ENCODE results near the gene NR3C1. TPM values are rescaled to one million over a fixed set of nuclear protein-coding genes. Genes with fewer than 3 reads are reported as not detected.

Gene NR3C1
- total and polyA plus RNA-seq, 2 of the 4 experiments (the other 2 are of a cell fraction): 13.7 to 77.4 TPM

DNA sequence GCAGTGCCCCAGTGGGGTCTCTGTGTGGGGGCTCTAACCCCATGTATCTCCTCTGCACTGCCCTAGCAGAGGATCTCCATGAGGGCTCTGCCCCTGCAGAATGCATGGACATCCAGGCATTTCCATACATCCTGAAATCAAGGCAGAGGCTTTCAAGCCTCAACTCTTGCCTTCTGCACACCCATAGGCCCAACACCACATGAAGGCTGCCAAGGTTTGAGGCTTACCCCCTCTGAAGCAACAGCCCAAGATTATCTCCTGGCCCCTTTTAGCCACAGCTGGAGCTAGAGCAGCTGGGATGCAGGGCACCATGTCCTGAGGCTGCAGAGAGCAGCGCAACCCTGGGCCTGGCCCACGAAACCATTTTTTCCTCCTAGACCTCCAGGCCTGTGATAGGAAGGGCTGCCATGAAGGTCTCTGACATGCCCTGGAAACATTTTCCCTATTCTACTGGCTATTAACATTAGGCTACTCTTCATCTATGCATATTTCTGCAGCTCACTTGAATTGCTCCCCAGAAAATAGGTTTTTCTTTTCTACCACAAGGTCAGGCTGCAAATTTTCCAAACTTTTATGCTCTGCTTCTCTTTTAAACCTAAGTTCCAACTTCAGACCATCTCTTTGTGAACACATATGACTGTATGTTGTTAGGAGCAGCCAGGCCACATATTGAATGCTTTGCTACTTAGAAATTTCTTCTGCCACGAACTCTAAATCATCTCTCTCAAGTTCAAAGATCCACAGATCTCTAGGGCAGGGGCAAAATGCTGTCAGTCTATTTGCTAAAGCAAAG lies 18.4 kb downstream of the NR3C1 start:
- in situ Hi-C loops (cut with MboI; ENCODE audit: low sequenced_read_pairs): no loop called here
- dilution Hi-C loops (cut with HindIII; ENCODE audit: low sequenced_read_pairs, unreplicated experiment): no loop called here

More for the DNA sequence above, 18.4 kb downstream of the NR3C1 start:
- Histone ChIP-seq H3K4me2 (ENCODE audit: low read depth, low read length) (no peak overlapping the region), H3K23ac (ENCODE audit: low read depth, low read length) (no peak overlapping the region), H3K4me3 (ENCODE audit: insufficient read depth, low read depth, low read length) (no peak overlapping the region), H3K36me3 (ENCODE audit: control insufficient read depth, insufficient read depth, low read length) (peaks cover 18% of the 10 kb centered on the region), H3K9me1 (ENCODE audit: insufficient read depth, low read length) (no peaks in the 10 kb centered on the region), H4K8ac (ENCODE audit: low read depth in 2 of 2, low read length in 2 of 2) (no peak overlapping the region), H3K9ac (ENCODE audit: low read depth, low read length) (no peak overlapping the region), H4K20me1 (ENCODE audit: insufficient read depth, low read length) (peaks cover 60% of the 10 kb centered on the region), H2BK15ac (ENCODE audit: low read depth, low read length) (no peak overlapping the region), H4K91ac (ENCODE audit: insufficient read depth, low read depth, low read length) (no peak overlapping the region), H2AK9ac (replicated peaks; ENCODE audit: low read depth, low read length, poor library complexity) (no peak overlapping the region), H3K56ac (ENCODE audit: extremely low read depth, insufficient read depth, low read length) (no peak overlapping the region), H3K27me3 (ENCODE audit: control insufficient read depth, insufficient read depth, low read length) (no peaks in the 10 kb centered on the region), H4K5ac (ENCODE audit: low read depth, low read length) (no peak overlapping the region), H2BK5ac (ENCODE audit: low read depth, low read length, poor library complexity, severe bottlenecking) (no peak overlapping the region), H3K27ac (ENCODE audit: insufficient read depth, low read length) (no peak overlapping the region), H2BK120ac (ENCODE audit: low read depth, low read length) (no peak overlapping the region), H2AK5ac (ENCODE audit: low read depth, low read length) (no peak overlapping the region), H2AFZ (replicated peaks; ENCODE audit: low read length, poor library complexity) (no peak overlapping the region), H2BK20ac (ENCODE audit: low read depth, low read length) (no peak overlapping the region), H3K4me1 (ENCODE audit: control insufficient read depth, insufficient read depth, low read length) (peaks cover 4% of the 10 kb centered on the region), H3K9me3 (ENCODE audit: control insufficient read depth, insufficient read depth, low read length) (peaks cover 7% of the 10 kb centered on the region; the same call in 1 of the 2 replicates), H3K14ac (replicated peaks; ENCODE audit: low read depth, low read length) (no peak overlapping the region), H3K18ac (ENCODE audit: low read depth, low read length) (no peak overlapping the region), H3K4ac (ENCODE audit: low read depth, low read length) (no peak overlapping the region), H3K79me1 (ENCODE audit: low read depth in 1 of 2, low read length in 2 of 2) (peaks cover 11 to 66% of the 10 kb centered on the region in 2 experiments; a peak in 3 of 4 replicates)
- ChIA-PET POLR2A (ENCODE audit: unreplicated experiment) (no interaction called here), CTCF (no interaction called here)
- DNase-seq: no peak
- no peak for ATAC-seq (ENCODE audit: low read depth)
- BruUV-seq (replicated peaks): no TSS peak
- no peak for TF ChIP-seq RFX5 (IDR thresholded peaks at IDR 0.05; ENCODE audit: low read depth, low read length)
- TF ChIP-seq SMC3 (IDR thresholded peaks at IDR 0.05; ENCODE audit: low read depth, low read length): no peak
- TF ChIP-seq RCOR1 (IDR thresholded peaks at IDR 0.05; ENCODE audit: insufficient replicate concordance, low read length): no peak
- no peak for TF ChIP-seq RAD21 (IDR thresholded peaks at IDR 0.05; ENCODE audit: low read length)
- no peak for TF ChIP-seq MAFK (IDR thresholded peaks at IDR 0.05; ENCODE audit: low read depth, low read length)
- TF ChIP-seq ELK1 (IDR thresholded peaks at IDR 0.05; ENCODE audit: borderline replicate concordance, low read depth, low read length): no peak
- intact Hi-C loops (cut with micrococcal nuclease): no loop called here
- 83% methylated on average over 1 of the region's 3 CpGs; no CpG with 5 or more reads in 1 of the 2 experiments for WGBS, 2 experiments (ENCODE audit: extremely low coverage in 2 of 2, insufficient read length in 1 of 2)
